K562 (cell line): ENCODE measurements around the gene SNRNP70. TPM values are rescaled to one million over a fixed set of nuclear protein-coding genes. Genes with fewer than 3 reads are reported as not detected.

Source experiments
- ATAC-seq: fragments of 200-7000 bp; cut with Tn5 transposase; 3 replicates; pipeline ENCODE4 v1.9.1; 2020; ENCODE audit warnings: moderate library complexity
- BruUV-seq: library from RNA; stranded (reverse); fragments of 400-500 nt; replicated peaks from 2 replicates; lab custom pipeline; 2021; lab: Mats Ljungman, UMichigan
- CTCF ChIA-PET: fragments of 300-600 bp; formaldehyde crosslinking; extraction: SDS; loops from one replicate; lab custom pipeline; 2021; ENCODE audit warnings: low intra/inter-chr PET ratio; lab: Yijun Ruan, JAX
- POLR2A ChIA-PET: fragments of 300-600, 350-650 bp; sonication (Branson Sonifier 250); formaldehyde crosslinking; extraction: SDS; loops from one replicate; lab custom pipeline; 2021; ENCODE audit warnings: antibody characterized with exemption, inconsistent platforms; lab: Yijun Ruan, JAX
- DNase-seq, 4 experiments: peaks; one replicate each; pipeline versions ENCODE4 v3.0.0 to v3.0.0-alpha.2; 2011 to 2018; ENCODE audit warnings: low spot score in 3 of 4, mixed read lengths in 3 of 4; ENCODE audit errors: extremely low read depth in 1 of 4
- FAIRE-seq: peaks from 2 replicates; lab custom pipeline; 2011; peaks lifted over from hg19 to GRCh38; lab: Jason Lieb, UNC
- H2AFZ ChIP-seq: 2 replicates; pipeline ENCODE4 v1.6.0; 2011; ENCODE audit warnings: low read depth, low read length, control low read depth, inconsistent platforms
- H3K27ac ChIP-seq: fragments of 200-600 bp; 3 replicates; pipeline ENCODE4 v1.8.0; 2011; ENCODE audit warnings: low read depth, mild to moderate bottlenecking, control low read depth, inconsistent platforms, low read length, moderate library complexity, mixed read lengths; ENCODE audit errors: extremely low read depth
- H3K27me3 ChIP-seq, 2 experiments: fragments of 300-600 bp in 1 of 2; 2 replicates in 1 of 2; 3 replicates in 1 of 2; pipeline versions ENCODE4 v1.6.0 to v1.8.0; 2011; ENCODE audit warnings: inconsistent platforms in 2 of 2, low read length in 2 of 2, mild to moderate bottlenecking in 1 of 2, mixed read lengths in 1 of 2, moderate library complexity in 1 of 2; ENCODE audit not compliant: control insufficient read depth in 2 of 2, insufficient read depth in 2 of 2
- H3K36me3 ChIP-seq: fragments of 300-600 bp; 3 replicates; pipeline ENCODE4 v1.8.0; 2011; ENCODE audit warnings: mild to moderate bottlenecking, low read length, inconsistent platforms; ENCODE audit not compliant: control insufficient read depth, insufficient read depth
- H3K4me1 ChIP-seq, 2 experiments: fragments of 200-600 bp in 1 of 2; replicated peaks in 1 of 2; 2 replicates in 1 of 2; 3 replicates in 1 of 2; pipeline versions ENCODE4 v1.5.1 to v1.8.0; 2011; ENCODE audit warnings: inconsistent platforms in 2 of 2, low read length in 2 of 2, mild to moderate bottlenecking in 1 of 2, mixed read lengths in 1 of 2, moderate library complexity in 1 of 2; ENCODE audit not compliant: control insufficient read depth in 2 of 2, insufficient read depth in 2 of 2
- H3K4me2 ChIP-seq: 2 replicates; pipeline ENCODE4 v1.6.1; 2011; ENCODE audit warnings: low read length, control low read depth, inconsistent platforms, mixed read lengths; ENCODE audit not compliant: insufficient read depth
- H3K4me3 ChIP-seq: fragments of 200-600 bp; sonication (generic), shearing (Covaris generic); 2 replicates; pipeline ENCODE4 v1.5.1; 2016; ENCODE audit warnings: control low read depth, inconsistent platforms
- H3K79me2 ChIP-seq: fragments of 200-600 bp; 3 replicates; pipeline ENCODE4 v1.8.0; 2011; ENCODE audit warnings: low read length, inconsistent platforms; ENCODE audit not compliant: control insufficient read depth, insufficient read depth
- H3K9ac ChIP-seq, 2 experiments: 2 replicates each; pipeline versions ENCODE4 v1.6.0 to v1.6.1; 2011; ENCODE audit warnings: low read depth in 2 of 2, low read length in 2 of 2, control low read depth in 1 of 2, inconsistent platforms in 1 of 2, mild to moderate bottlenecking in 1 of 2, mixed read lengths in 1 of 2; ENCODE audit not compliant: insufficient read depth in 1 of 2
- H3K9me1 ChIP-seq: one replicate; pipeline ENCODE4 v1.6.0; 2011; ENCODE audit warnings: inconsistent platforms, mild to moderate bottlenecking, low read length, moderate library complexity; ENCODE audit not compliant: control insufficient read depth, insufficient read depth
- H3K9me3 ChIP-seq: replicated peaks from 2 replicates; pipeline ENCODE4 v1.5.1; 2011; ENCODE audit warnings: low read depth, low read length, inconsistent platforms; ENCODE audit not compliant: control insufficient read depth, insufficient read depth
- H4K20me1 ChIP-seq: replicated peaks from 2 replicates; pipeline ENCODE4 v1.6.1; 2011; ENCODE audit warnings: low read length, inconsistent platforms, mixed read lengths; ENCODE audit not compliant: control insufficient read depth, insufficient read depth
- ATF2 ChIP-seq: sonication (generic); formaldehyde crosslinking; IDR thresholded peaks from 2 replicates; pipeline ENCODE4 v1.8.1; 2022; ENCODE audit warnings: missing genetic modification reagents
- CHD2 ChIP-seq: IDR thresholded peaks from 2 replicates; pipeline ENCODE4 v1.6.1; 2011; ENCODE audit warnings: low read depth, low read length
- COPS2 ChIP-seq: fragments of 450-650 bp; conservative IDR thresholded peaks from 2 replicates; pipeline ENCODE4 v1.6.1; 2016; ENCODE audit warnings: mild to moderate bottlenecking, moderate library complexity
- ELF4 ChIP-seq: fragments of 450-650 bp; formaldehyde crosslinking; IDR thresholded peaks from 2 replicates; pipeline ENCODE4 v1.4.0; 2022; ENCODE audit warnings: missing genetic modification characterization
- MCM3 ChIP-seq: fragments of 450-650 bp; IDR thresholded peaks from 2 replicates; pipeline ENCODE4 v1.6.1; 2016
- MIER1 ChIP-seq: fragments of 450-650 bp; IDR thresholded peaks from 2 replicates; pipeline ENCODE4 v1.6.1; 2016; ENCODE audit warnings: antibody characterized with exemption, mild to moderate bottlenecking, low read depth
- MXI1 ChIP-seq: IDR thresholded peaks from 2 replicates; pipeline ENCODE4 v1.6.1; 2011; ENCODE audit warnings: low read depth, mild to moderate bottlenecking, improper control_type of control experiment, low read length
- NFXL1 ChIP-seq: fragments of 450-650 bp; formaldehyde crosslinking; IDR thresholded peaks from 2 replicates; pipeline ENCODE4 v1.4.0; 2021; ENCODE audit warnings: mild to moderate bottlenecking
- ZBTB11 ChIP-seq, 3 experiments: fragments of 200-800 bp in 1 of 3; fragments of 250-450 bp in 1 of 3; fragments of 450-650 bp in 1 of 3; sonication (Bioruptor Pico) in 1 of 3; sonication (Bioruptor generic) in 1 of 3; formaldehyde crosslinking in 1 of 3; IDR thresholded peaks; 2 replicates each; pipeline versions ENCODE4 v1.6.1 to v1.8.0; 2016 to 2022; ENCODE audit warnings: mild to moderate bottlenecking in 2 of 3, missing genetic modification characterization in 2 of 3, missing compliant biosample characterization in 1 of 3, moderate library complexity in 1 of 3
- ZKSCAN1 ChIP-seq: fragments of 150-350 bp; IDR thresholded peaks from 2 replicates; pipeline ENCODE4 v1.6.1; 2016; ENCODE audit warnings: low read depth, low read length
- ZNF584 ChIP-seq: fragments of 200-800 bp; sonication (Bioruptor generic); IDR thresholded peaks from 2 replicates; pipeline ENCODE4 v1.6.1; 2016; ENCODE audit warnings: low read depth, mild to moderate bottlenecking, missing genetic modification characterization, missing compliant biosample characterization
- ZNF79 ChIP-seq: fragments of 250-450 bp; sonication (Bioruptor Pico); IDR thresholded peaks from 2 replicates; pipeline ENCODE4 v1.4.0; 2020; ENCODE audit warnings: low read depth, mild to moderate bottlenecking, moderate library complexity
- WGBS: fragments of 100-300 bp; shearing (Covaris generic); methylation state at CpG from one replicate; pipeline ENCODE4 v1.1.6; 2016; ENCODE audit warnings: low coverage, mixed read lengths; ENCODE audit not compliant: insufficient coverage; ENCODE audit errors: missing lambda C conversion rate; 5-methylcytosine and 5-hydroxymethylcytosine counted together
- in situ Hi-C: fragments of 300-500 bp; cut with MboI; formaldehyde crosslinking; loops from 4 replicates; pipeline ENCODE4 v1.15.0; 2018; ENCODE audit warnings: inconsistent platforms, mixed read lengths
- intact Hi-C: fragments of 100-400 bp; cut with micrococcal nuclease; formaldehyde crosslinking; loops from 2 replicates; pipeline ENCODE4 v1.14.2; 2022
- polyA plus RNA-seq, 8 experiments: library from polyadenylated mRNA; depleted of rRNA in 4 of 8; stranded (reverse) in 5 of 8; unstranded in 3 of 8; fragments of >200 nt; fragmentation: Nextera tagmentation in 2 of 8; fragmentation: Illumina TruSeq in 1 of 8; extraction: Ambion mirVana in 2 of 8; extraction: Trizol in 1 of 8; gene quantifications; 2 replicates each; pipeline versions ENCODE4 v1.2.1 to v1.2.3, GENCODE V29; 2011 to 2014; ENCODE audit warnings: inconsistent platforms in 1 of 8, missing spikeins in 1 of 8
- total RNA-seq, 7 experiments: library from RNA; depleted of rRNA in 6 of 7; stranded (reverse); fragments of >200 nt in 6 of 7; fragmentation: Illumina TruSeq in 2 of 7; extraction: Trizol in 2 of 7; gene quantifications; 2 replicates each; pipeline versions ENCODE4 v1.2.1 to v1.2.3, GENCODE V29; 2011 to 2021; ENCODE audit warnings: low replicate concordance in 1 of 7
- TF ChIP-seq, protein P1 (sequence below), 2 experiments: fragments of 450-650 bp; conservative IDR thresholded peaks; 2 replicates each; pipeline ENCODE4 v1.6.1; 2017; ENCODE audit warnings: mild to moderate bottlenecking in 2 of 2, moderate library complexity in 2 of 2

SNRNP70 gene
- total and polyA plus RNA-seq, 9 of the 15 experiments (the other 6 are each of a cell fraction or from before 2014, with no cell fraction given), result 2.8 to 496 (median 136) TPM

DNA sequence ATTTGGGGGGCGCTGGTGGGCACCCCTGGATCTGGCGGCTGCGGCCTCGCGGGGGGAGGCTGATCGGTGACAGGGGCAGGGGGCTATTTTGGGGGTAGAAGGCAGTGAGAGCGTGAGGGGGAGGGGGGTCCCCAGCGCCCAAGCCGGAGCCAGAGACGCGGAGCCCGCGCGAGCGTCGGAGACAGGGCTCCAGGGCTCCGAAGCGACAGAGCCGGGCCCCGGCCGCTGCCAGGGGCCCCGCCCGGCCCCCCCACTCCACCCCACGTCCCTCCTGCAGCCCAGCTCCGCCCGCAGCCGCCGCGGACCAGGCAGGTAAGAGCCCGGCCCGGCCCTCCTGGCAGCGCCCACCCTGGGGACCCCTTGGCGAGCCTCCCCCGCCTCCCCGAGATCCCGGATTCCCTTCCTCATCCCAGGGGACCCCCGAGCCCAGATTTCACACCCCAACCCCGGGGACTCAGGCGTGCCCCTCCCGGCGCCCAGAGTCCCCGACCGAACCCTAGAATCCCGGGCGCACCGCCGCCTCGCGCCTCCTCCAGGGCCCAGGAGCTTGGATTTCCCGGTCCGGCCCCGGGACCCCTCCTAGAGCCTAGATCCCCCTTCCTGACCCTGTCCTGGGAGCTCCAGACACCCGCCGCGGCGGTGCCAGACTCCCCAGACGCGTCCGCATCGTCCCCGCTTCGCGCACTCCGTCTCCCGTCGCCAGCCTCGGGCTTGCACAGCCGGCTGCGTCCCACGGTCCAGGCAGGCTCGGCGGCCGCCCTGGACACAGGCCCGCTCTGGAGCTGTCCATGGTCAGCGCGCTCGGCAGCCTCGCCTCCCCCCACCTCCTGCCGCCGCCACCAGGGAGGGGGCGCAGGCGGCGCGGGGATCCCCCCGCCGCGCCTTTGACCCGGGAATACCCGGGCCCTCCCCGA lies 34.4 kb downstream of the SNRNP70 start, which contains the start of gene PPFIA3 (continued):
- TF ChIP-seq ZKSCAN1 (no peak), ELF4 (no peak), MXI1 (no peak)

- Histone ChIP-seq H3K4me2 (0 out of 2 replicates have a peak overlapping the region, but pooled peaks have one; percentile 64), H4K20me1 (no peaks in the 10 kb centered on the region; the same call in 1 of the 2 replicates), H3K4me3 (peak overlapping the region; percentile 53; the same call in 1 of the 2 replicates), H3K27ac (no peak overlapping the region), H3K4me1 (peaks cover 26 to 58% of the 10 kb centered on the region in 2 experiments), H3K9me3 (no peaks in the 10 kb centered on the region), H3K36me3 (peaks cover 11% of the 10 kb centered on the region), H3K9me1 (no peaks in the 10 kb centered on the region), H2AFZ (no peak overlapping the region), H3K79me2 (peaks cover 14% of the 10 kb centered on the region; the same call in 2 of the 3 replicates), H3K9ac (peak overlapping the region in 1 of 2 experiments; percentile 94; a peak in 2 of 4 replicates), H3K27me3 (no peaks in the 10 kb centered on the region)
- in situ Hi-C loops (no loop called here), intact Hi-C loops (no loop called here)
- FAIRE-seq (no peak), ATAC-seq (no peak), DNase-seq (no peak)
- ChIA-PET POLR2A (interaction anchor here (0.6 to 1.4 kb wide), 6 partner anchors 9 to 248 kb away, joined by 3 to 6 read pairs (median 4); partner anchors contain the start of gene PPP1R15A), CTCF (no interaction called here)
- 38% methylated on average over 12 of the region's 16 CpGs for WGBS
- TF ChIP-seq ZBTB11 (CRISPR knock-in tag; IDR thresholded peaks at IDR 0.05), result no peak
- 0 out of 2 replicates have a peak, but pooled peaks have one; percentile 13 for TF ChIP-seq MIER1
- TF ChIP-seq, protein P1, sequence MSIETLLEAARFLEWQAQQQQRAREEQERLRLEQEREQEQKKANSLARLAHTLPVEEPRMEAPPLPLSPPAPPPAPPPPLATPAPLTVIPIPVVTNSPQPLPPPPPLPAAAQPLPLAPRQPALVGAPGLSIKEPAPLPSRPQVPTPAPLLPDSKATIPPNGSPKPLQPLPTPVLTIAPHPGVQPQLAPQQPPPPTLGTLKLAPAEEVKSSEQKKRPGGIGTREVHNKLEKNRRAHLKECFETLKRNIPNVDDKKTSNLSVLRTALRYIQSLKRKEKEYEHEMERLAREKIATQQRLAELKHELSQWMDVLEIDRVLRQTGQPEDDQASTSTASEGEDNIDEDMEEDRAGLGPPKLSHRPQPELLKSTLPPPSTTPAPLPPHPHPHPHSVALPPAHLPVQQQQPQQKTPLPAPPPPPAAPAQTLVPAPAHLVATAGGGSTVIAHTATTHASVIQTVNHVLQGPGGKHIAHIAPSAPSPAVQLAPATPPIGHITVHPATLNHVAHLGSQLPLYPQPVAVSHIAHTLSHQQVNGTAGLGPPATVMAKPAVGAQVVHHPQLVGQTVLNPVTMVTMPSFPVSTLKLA (conservative IDR thresholded peaks at IDR 0.05), result no peak; a peak in 1 of 4 replicates
- TF ChIP-seq ZNF79 (CRISPR knock-in tag), result no peak
- TF ChIP-seq MCM3, result no peak
- no peak for TF ChIP-seq COPS2
- no peak for TF ChIP-seq CHD2
- TF ChIP-seq NFXL1 (CRISPR knock-in tag), result no peak
- TF ChIP-seq ZNF584 (CRISPR knock-in tag), result no peak
- TF ChIP-seq ATF2, result 0 out of 2 replicates have a peak, but pooled peaks have one; percentile 3
- no TSS peak for BruUV-seq
These were observed 35.1 kb downstream of the SNRNP70 start for GRCh38 chr19:49120325-49120683.
